Activated naive CD8-positive, alpha-beta T cell treated with anti-CD3 and anti-CD28 coated beads, Interleukin-2, amount 50 U/mL, for 24 hours (primary cell): ENCODE results near the gene MAFG.

Source experiments
- ATAC-seq: fragments of 150-1000 bp; cut with Tn5 transposase; one replicate; pipeline ENCODE4 v1.10.0; 2021
- DNase-seq: peaks from one replicate; pipeline ENCODE4 v3.0.0; 2021
- H3K27ac Mint-ChIP-seq: one replicate; pipeline ENCODE4 v1.8.0; 2021; ENCODE audit warnings: mild to moderate bottlenecking, mixed read lengths
- H3K27me3 Mint-ChIP-seq: one replicate; pipeline ENCODE4 v1.8.0; 2021; ENCODE audit warnings: mixed read lengths
- H3K36me3 Mint-ChIP-seq: one replicate; pipeline ENCODE4 v1.8.0; 2021; ENCODE audit warnings: low read depth, mixed read lengths
- H3K4me1 Mint-ChIP-seq: one replicate; pipeline ENCODE4 v1.8.0; 2021; ENCODE audit warnings: mixed read lengths
- H3K4me3 Mint-ChIP-seq: one replicate; pipeline ENCODE4 v1.8.0; 2021; ENCODE audit warnings: mild to moderate bottlenecking, moderate library complexity, mixed read lengths
- H3K9me3 Mint-ChIP-seq: one replicate; pipeline ENCODE4 v1.8.0; 2021; ENCODE audit warnings: mixed read lengths

The MAFG gene

DNA sequence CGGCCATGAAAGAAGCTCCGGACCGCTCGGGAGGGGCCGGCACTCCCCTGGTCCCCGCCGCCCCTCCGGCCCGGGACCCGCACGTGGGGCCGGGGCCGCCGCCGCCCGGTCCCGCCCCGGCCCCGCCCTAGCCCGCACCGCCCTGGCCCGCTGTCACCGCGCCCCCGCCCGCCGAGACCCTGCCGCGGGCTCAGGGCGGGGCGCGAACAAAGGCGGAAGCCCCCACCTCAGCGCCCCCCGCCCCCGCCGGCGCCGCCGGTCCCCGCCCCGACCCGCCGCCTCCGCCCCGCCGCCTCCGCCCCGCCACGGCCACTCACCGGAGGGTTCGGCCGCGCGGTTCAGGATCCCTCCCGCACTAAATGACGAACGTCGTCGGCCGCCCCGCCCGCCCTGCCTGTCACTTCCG, 56.6 kb downstream of the MAFG start, which contains the start of gene ARHGDIA:
TSS of gene ARHGDIA (minus strand) at position 357 of the 406 bp plus-strand sequence. CDS start 1,407 bp downstream, outside the sequence.
- Mint-ChIP-seq H3K27ac (peak within 1 kb of the TSS; percentile 95), H3K9me3 (no peaks in the 10 kb centered on the region), H3K4me3 (peak within 1 kb of the TSS; percentile 89), H3K4me1 (peaks cover 56% of the 10 kb centered on the region), H3K27me3 (no peaks in the 10 kb centered on the region), H3K36me3 (peaks cover 15% of the 10 kb centered on the region)
- peak; percentile 39 for ATAC-seq
- DNase-seq = no peak

DNA sequence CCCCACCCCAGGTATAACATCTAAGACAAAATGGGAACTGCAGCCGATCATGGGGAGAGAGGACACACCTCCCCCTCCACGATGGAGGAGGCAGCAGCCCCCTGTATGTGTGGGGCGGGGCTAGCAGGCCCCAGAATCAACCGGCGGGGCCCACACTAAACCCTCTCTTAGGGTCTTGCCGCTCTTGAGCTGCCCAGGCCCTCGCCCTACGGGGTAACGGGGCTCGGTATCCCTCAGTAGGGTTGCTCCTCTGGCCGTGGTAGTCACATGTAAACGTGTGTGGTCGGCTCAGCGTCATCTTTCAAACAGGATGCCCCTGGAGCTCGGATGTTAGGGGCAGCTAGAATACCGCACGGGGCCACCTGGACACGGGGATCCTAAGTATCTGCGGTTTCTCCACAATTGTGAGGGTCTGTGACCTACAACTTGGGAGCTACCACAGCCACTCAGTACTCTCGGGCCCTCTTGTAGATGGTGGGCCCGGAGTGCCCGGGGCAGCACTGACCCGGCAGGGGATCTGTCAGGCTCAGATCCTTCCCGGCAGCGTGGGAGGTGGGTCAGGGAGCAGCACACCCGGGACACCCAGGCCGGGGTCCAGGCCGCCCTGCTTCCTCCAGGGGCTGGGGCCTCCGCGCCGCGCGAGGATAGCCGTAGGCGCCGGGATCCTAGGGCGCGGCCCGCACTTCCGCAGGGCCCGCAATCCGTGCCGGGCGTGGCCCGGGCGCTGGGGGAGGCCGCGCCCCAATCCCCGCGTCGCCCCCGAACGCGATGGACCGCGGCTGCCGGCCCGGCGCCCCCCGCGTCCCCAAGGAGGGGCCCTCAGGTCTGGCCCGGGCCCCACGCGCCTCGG, 57.2 kb downstream of the MAFG start:
- H3K9me3 Mint-ChIP-seq = no peaks in the 10 kb centered on the region
- peak; percentile 55 for DNase-seq
- H3K4me3 Mint-ChIP-seq = peak overlapping the region; percentile 89
- peak; percentile 5 for ATAC-seq
- peaks cover 19% of the 10 kb centered on the region for H3K36me3 Mint-ChIP-seq
- H3K4me1 Mint-ChIP-seq = peaks cover 61% of the 10 kb centered on the region
- H3K27ac Mint-ChIP-seq = peak overlapping the region; percentile 93
- H3K27me3 Mint-ChIP-seq = no peaks in the 10 kb centered on the region

DNA sequence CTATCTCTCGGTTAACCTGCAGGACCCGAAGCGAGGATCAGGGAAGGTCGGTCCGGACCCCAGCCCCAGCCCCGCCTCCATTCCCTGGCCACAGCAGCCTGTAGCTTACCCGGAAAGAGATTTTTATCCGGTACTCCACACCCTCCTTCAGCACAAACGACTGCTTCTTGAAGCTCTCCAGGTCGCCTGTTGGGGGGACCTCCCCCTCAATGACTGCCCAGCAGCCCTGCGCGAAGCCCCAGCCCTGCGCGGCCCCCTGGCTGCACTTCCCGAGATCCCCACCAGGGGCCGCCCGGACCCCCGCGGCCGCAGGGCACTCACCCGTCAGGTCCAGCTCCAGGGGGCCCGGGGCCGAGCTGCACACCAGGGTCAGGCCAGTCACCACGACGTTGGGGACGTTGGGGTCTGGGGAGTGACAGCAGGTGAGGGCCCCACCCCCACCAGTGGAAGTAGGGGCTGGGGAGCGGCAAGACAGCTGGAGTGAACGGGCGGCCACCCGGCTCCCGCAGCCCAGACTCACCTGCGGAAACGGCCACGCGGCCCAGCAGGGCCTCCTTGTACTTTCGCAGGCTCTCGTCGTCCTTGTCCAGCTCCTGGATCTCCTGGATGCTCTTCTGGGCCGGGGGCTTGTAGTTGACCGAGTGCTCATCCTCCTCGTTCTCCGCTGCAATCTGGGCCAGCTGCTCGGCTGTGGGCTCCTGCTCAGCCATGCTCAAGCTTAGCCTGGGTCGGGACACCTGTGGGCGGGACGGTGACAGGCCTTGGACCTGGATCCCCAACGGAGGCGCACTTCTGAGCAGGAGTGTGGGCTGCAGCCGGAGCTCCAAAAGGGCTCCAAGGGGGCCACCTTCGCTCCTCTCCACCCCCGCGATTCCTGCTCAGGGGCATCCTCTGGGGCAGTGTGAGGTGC, 58.1 kb downstream of the MAFG start:
- Mint-ChIP-seq H3K36me3 (peaks cover 24% of the 10 kb centered on the region), H3K4me3 (peak overlapping the region; percentile 89), H3K9me3 (no peaks in the 10 kb centered on the region), H3K27ac (peak overlapping the region; percentile 93), H3K27me3 (no peaks in the 10 kb centered on the region), H3K4me1 (peaks cover 59% of the 10 kb centered on the region)
- DNase-seq (peak; percentile 73), ATAC-seq (no peak)

DNA sequence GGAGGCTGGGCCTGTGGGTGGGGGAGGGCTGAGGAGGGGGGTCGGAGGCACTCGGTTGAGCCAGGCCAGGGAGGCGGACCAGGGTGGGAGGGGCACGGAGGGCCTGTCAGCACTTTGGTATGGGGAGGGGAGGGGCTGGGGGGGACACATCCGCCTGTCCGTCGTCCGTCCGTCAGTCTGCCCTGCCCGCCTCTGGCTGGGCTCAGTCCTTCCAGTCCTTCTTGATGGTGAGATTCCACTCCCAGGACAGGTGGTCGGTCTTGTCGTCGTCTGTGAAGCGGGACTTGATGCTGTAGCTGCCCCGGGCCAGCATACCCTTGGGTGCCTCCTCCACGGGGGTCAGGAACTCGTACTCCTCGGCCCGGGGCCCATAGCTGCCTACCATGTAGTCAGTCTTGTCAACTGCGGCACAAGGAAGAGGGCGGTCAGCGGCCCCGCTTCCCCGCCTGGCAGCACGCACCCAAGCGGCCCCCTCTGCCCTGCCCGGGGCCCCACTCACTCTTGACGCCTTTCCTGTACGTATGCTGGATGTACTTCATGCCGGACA, 58.8 kb downstream of the MAFG start:
- peak overlapping the region; percentile 93 for H3K27ac Mint-ChIP-seq
- peaks cover 56% of the 10 kb centered on the region for H3K4me1 Mint-ChIP-seq
- no peaks in the 10 kb centered on the region for H3K9me3 Mint-ChIP-seq
- peak overlapping the region; percentile 89 for H3K4me3 Mint-ChIP-seq
- H3K27me3 Mint-ChIP-seq = no peaks in the 10 kb centered on the region
- H3K36me3 Mint-ChIP-seq = peaks cover 25% of the 10 kb centered on the region
- DNase-seq (no peak), ATAC-seq (no peak)
